Right hindlimb (tissue), 1 donor: ENCODE data around the gene CENPP.
"Not testable (repeated sequence)": the region's sequence is repeated elsewhere in the genome, so short reads cannot be mapped to it uniquely, and the experiment has no call there.

Source experiments
- DNase-seq: peaks from one replicate; pipeline ENCODE4 v3.0.0-alpha.2; 2018

Gene CENPP

DNA sequence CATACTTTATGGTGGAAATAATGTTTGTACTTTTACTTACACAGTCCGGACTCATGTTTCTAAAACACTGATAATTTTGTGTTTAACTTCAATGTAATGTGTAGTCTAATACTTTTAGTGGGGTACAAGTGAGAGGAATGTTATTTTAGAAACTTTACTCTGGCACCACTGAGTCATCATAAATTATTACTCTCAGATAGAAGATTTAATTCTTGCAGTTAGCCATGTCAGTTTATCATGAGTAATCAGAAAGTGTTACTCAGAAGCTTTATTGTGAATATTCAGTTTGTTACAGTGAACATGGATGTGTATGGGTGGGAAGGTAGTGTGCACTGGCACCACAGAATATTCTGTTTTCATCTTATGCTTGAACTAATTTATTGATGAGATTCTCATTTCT is 58.6 kb downstream of the CENPP start:
- no peak for DNase-seq

DNA sequence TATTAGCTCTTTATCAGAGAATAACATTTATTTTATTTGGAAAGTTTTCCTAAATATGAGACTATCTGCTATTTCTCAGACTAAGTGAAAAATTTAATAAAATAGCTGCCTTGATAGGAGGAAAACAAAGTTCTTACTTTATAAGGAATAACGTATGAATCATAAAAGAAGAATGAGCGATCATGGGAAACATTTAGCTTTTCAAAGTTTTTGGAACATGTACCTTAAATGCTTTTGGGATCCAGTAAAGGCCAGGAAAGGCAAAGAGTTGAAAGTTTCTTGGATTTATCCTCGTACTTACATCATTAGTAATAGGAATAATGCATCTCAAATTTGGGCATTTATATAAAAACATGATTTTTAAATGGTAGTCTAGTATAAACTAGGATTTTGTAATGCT is 59.2 kb downstream of the CENPP start:
- no peak for DNase-seq

DNA sequence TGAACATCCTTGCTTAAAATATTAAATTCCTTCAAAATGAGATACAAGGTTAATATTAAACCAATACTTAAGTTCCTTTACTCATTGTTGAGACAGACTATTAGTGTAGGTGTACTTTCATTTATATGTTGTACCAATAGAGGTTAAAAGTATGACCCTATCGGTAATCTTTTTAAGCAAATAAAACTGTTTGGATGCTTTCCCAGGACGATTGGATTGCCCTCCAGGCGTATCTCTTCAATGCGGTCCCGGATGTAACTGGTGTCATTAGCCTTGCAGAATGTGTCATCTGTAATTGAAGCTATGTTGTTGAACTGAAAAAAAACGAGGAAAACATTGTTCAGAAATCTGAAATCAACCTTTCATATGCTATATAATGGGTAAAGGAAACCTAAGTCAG is 59.7 kb downstream of the CENPP start:
- no peak for DNase-seq

DNA sequence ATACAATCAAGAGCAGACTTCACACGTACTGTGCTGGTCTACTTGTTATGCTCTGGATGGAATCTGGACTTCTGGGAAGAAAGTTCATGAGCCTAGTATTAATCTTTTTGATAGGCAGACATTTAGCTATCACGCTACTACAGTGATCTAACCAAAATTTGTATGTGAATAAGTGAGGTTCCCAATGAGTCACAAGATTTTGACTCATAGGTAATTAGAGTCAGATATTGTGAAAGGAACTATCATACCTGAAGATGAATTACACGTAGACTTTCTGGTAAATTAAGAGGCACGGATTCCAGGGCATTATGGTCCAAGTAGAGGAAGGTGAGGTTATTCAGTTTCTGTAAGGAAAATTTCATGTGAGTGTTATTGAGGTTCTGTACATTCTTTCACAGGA is 60.2 kb downstream of the CENPP start:
- no peak for DNase-seq

DNA sequence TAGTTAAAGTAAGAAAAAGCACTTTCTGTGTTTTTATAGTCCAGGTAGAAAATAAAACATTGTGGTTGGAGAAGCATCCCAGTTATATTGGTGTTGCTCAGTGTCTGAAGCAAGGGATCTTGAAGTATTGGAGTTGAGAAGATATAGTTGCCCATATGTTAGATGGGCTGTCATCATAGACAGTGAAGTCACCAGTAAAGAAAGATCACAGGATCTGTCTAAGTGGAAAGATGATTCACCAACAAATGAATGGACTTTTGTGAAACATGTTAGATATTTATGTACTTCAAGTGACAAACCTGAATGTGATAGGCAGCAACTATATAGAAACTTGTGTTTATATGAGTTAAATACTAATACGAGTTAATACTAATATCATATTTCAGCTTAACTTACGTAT is 66.9 kb downstream of the CENPP start:
- no peak for DNase-seq

DNA sequence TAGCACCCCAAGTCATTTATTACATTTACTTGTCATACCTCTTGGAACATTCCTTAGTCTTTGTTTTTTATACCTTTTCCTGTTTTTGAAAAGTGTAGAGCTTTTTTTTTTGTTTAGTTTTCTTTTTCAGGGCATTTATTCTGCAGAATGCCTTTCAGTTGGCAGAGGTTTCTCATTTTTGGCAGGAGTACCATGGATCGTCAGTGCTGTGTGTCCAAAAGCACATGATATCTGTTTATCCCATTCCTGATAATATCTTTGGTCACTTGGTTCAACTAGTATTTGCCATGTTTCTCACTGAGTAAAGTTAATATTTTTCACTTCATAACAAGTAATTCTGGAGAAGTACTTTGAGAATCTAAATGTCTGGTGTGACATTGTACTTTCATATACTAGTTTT is 67.9 kb downstream of the CENPP start:
- no peak for DNase-seq

DNA sequence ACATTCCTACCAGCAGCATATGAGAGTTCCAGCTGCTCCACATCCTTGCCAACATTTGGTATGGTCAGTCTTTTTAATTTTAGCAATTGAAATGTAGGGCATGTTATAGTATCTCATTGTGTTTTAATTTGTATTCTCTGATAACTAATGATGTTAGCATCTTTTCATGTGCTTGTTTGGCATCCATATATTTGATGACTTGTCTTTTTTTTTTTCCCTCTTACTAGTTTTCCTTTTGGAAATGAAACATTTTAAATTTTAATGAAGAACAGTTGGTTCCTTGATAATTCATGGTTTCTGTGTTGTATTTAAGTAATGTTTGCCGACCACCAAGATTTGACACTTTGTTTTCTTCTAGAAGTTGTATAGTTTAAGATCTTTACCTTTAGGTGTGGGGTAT is 69.9 kb downstream of the CENPP start:
- DNase-seq, result no peak

DNA sequence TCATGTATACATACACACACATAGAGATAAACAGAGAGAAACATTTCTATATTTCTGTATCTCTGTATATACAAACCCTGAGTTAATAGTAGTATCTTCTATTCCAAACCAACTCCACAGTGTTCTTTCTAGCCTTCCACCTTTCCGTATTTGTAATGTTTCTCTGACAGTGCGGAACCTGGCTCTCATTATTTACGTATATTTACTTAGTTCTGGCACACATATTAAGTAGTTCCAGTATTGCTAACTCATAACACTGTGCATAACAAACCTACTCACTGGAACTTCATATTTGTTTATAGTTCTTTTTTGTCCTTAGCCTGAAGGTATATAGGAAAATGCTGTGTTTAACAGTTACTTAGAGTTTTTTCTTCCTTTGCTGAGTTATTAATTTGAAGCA is 72.1 kb downstream of the CENPP start:
- DNase-seq, result no peak

DNA sequence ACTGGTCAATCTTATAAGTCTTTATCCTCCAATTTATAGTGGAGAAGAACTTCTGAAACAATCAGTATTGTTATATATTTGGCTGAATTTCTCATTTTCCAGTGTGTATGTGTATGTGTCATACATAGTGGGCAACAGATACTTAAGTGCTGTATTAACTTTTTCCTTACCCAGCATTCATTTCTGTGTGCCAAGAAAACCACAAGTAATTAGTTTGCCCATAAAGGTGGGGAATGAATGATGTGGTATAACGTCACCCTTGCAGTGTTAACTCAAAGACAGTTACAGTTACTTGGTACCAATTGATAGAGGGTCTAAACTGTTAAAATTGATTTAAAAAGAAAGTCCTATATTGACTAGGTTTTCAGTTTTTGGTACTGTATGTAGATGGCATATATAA is 76.6 kb downstream of the CENPP start:
- DNase-seq, result no peak

DNA sequence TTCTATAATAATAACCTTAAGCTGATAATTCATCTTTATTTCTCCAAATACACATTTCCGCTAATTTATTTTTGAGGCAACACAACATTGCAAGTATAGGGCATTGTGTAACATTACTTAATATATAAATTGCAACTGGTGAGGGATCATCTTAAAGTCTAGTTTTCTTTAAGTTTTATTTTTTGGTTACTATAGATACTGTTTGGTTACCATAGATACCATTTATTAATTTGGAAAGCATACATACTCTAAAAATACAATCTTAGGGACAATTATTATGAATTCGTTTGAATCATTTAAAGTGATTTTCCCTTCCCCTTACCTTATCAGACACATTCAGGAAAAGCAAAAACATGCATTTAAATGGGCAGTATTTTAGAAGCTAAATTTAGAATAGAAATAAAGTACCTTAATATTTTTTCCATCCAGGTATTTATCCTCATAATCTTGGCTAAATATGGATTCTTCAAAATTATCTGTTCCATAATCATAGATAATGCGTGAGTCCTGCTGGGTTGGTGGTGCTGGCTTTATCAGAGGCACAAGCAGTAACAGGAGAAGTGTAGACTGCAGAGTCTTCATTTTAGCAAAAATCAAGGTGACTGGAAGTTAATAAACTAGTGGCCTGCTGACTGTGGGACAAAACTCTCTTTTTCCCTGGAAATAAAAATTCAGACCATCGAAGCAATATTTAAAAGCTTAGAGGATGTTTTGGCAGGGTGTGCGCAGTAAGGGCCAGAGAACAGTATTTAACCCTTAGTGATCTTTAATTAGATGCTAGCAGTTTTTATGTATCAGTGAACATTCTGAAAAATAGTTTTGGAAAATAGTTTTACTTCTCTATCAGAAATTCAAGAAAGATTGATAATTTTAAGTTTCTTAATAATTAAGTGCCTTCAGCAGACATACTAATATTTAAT is 77.3 kb downstream of the CENPP start:
- peak; percentile 26 for DNase-seq

DNA sequence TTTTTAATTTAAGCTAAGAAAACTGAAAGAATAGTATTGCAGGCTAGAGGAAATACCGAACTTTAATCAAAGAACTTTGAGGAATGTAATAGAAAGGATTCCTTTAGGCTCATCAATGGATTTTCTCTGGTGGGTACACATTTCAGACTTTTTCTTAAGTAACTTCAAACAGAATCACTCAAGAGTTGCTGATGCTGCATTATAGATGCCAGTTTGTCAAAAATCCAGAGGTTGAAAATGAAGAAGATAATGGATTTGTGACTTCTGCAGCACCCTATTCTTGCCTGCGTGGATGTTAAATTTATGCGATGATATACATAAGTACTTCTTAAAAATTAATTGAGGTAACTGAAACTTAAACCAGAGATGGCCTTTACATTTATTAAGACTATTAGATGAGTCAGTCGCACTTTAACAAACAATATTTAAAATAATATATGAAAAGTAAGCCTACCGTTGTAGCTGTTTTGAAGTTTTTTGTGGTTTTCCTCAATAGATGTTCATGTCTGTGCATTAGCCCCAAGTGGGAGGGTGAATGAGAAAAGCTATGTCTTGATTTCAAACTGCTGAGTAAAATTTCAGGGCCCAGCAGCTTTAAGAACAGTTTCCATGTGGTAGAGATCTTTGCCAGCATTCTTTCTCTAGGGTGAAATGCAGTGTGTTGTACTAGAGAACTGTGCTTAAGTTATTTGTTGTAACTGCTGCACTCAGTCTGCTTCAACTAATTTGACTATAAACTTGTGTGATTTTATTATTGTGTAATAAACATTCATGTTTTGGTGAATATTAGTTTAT is 78.5 kb downstream of the CENPP start, which contains the start of gene OGN:
Gene OGN (minus strand): TSS at position 537 of the 795 bp plus-strand sequence. CDS start 1,171 bp downstream, outside the sequence.
- DNase-seq, result peak; percentile 67

DNA sequence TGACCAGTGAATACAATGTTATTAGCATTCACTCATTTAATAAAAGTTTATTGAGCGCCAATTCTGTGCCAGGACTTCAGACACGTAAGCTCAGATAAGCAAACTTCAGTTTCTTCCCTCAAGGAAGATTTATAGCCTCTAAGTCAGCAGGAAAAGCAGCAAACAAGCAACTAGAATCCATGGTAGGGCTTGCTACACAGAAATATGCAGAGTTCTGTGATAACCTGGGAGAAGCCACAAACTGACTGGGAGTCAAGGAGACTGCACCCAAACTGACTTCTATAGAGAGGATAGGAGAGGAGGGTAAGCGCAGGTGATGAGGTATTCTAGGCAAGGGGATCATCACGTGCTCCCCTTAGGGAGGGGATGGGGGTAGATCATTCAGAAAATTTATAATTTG is 80.1 kb downstream of the CENPP start:
- DNase-seq, result peak; percentile 32

DNA sequence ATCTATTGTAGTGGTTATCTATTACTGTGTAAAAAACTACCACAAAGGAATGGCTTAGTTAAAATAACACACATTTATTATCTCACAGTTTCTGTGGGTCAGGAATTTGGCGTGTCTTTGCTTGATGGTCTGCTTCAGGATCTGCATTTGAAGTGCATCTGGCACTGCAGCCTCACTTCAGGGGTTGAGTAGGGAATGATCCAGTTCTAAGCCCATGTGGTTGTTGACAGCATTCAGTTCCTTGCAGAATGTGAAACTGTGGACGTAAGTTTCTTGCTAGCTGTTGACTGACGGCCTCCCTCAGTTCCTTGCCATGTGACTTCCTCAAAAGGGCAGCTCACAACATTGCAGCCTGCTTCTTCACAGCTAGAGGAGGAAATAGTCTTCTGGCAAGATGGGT is 80.7 kb downstream of the CENPP start:
- peak; percentile 38 for DNase-seq

DNA sequence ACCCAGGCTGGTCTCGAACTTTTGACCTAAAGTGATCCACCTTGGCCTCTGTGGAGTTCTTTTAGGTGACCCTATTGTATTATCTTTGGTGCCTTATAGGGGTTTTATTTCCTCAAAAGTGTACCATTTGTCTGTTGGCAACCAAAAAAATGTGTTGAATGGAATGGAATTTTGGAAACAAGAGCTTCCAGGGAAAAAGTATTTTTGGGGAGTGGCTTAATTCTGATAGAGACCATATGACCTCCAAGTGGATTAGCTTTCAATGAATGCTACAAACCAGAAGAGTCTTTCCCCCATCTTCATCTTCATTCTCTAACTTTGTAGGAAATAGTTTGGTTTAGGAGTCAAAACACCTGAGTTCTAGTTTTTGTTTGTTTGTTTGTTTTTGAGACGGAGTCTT is 82.1 kb downstream of the CENPP start:
- DNase-seq, result no peak

DNA sequence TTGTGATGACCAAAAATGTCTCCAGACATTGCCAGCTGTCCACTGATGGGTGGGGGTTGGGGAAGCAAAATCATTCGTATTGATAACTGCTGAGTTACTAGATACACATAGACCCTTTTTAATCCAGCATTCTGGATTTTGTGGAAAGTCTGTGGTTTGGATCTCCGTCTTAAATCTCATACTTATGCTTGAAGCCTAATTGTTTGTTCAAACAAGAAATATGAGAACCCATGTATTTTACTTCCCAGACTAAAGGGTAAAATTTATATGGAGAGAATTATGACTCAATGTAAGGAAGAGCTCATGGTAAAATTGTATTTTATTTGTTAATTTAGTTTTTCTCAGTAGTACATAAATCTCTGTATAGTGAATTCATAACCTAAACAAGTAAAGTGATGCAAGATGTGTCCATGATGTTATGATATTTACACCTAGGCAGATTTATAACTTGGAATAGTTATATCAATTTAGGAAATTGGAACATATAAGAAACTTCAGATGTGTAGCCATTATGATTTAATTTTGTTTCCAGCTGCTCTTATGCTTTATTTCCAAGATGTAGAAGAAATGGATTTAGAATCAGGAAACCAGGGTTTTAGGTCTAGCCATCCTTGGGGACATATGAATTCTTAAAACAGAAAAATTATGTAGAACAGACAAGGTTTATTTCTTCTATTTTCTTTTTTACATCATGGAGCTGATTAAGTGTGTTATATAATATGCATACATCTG is 83.2 kb downstream of the CENPP start:
- DNase-seq, result no peak

DNA sequence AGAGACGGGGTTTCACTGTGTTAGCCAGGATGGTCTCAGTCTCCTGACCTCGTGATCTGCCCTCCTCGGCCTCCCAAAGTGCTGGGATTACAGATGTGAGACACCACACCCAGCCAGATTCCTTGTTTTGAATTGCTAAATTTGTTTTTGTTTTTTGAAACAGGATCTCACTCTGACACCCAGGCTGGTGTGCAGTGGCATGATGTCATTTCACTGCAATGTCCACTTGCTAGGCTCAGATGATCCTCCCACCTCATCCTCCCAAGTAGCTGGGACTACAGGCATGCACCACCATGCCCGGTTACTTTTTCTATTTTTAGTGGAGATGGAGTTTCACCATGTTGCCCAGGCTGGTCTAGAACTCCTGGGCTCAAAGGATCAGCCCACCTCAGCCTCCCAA is 85.4 kb downstream of the CENPP start:
- DNase-seq, result not testable (repeated sequence)

DNA sequence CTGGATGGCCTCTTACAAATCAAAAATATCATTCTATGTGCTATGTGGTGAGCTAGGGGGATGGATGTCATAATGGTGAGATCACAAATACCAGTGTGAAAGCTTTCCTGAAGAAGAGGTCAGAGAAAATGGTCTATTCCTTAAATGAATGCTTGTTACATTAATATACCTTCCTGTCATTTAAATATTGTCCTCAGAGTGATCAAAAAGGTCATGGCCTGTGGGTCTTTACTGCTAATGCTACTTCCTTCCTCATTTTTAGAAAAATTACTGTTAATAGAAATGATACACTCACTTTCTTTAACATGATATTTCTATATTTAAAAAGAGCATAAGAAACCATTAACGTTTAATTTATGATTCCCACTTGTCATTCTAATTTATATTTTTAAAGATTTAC is 88.8 kb downstream of the CENPP start:
- no peak for DNase-seq

DNA sequence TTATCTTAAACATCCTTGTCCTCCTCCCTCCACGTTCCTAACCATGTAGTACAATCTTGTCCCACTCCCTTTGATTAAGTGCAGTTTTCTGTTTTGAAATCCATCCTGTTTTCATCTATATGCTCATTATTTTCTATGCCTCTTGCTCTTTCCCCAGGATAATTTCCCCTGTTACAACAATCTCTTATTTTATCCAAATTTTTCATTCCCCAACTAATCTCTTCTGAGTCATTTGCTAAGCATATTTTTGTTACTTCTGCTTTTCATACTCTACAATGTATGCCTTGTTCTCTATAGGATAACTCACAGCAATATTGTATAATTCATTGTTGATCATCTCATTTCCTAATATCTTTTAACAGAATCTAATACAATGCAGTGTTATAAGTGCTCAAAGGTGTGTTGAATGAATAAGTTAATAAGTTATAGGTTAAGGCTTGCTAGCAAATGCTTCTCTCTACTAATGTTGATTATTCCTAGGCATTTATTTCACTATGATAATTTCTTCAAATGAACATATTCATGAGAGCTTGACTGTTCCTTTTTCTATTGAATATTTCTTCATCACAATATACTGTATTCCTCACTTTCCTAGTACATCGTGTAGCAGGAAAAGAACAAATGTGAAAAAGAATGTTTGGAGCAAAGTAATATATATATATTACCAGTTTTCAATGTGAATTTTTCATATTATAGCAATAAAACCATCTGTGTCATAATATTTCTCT is 97.0 kb downstream of the CENPP start:
- DNase-seq, result no peak

DNA sequence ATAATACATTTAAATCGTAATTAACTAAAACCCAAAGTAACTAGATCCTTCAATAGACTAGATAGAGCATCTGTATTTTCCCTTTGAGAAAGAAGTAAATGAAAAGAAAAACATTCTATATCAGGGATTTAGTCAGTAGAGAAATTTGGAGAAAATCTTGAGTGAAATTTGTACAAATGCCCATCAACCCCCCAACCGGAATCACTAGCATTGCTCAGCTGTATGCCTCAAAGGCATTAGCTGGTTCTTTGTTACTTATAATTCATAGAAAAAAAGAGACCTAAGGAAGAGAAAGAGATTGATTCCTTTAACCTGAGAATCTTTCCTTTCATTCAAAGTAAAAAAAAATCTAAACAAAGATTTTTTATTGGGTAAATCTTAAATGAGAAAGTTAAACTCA is 97.9 kb downstream of the CENPP start:
- no peak for DNase-seq

DNA sequence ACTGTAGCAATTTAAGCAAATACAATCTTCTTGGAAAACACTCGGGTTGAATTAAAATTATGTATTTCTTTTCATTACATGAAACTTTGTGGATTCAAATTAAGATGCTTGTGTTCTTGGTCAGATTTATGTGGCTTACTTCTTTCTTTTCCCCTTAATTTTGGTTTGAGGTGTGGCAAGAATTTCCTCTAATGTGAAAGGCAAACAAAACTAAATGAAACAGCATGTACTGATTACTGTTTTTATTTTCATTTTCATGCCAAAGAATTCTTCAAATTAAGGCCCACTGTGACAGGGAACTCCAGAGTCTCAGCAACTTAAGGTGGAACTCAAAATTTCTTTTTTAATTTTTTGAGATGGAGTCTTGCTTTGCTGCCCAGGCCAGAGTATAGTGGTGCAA is 98.6 kb downstream of the CENPP start, which contains the start of gene OMD:
Gene OMD (minus strand): TSS at position 132 of the 400 bp plus-strand sequence. CDS start 6,913 bp downstream, outside the sequence.
- DNase-seq, result no peak

DNA sequence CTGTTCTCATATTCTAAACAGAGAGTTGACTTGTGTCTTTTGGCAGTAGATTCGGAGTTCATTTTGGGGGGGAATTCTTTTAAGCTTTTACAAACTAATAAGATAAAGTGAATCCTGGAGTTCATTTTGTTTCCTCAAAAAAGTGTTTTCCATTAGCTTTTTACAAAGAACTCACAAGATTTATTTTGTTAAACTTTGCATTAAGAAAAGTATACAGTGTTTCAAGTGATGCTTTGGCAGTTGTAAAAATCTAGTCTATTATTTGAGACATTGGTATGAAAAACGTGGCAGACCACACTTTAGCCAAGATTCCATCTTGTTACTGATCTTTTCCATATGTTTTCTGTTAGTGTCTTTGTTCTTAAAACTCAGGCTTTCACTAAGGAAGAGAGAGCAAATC is 99.7 kb downstream of the CENPP start:
- DNase-seq, result no peak

DNA sequence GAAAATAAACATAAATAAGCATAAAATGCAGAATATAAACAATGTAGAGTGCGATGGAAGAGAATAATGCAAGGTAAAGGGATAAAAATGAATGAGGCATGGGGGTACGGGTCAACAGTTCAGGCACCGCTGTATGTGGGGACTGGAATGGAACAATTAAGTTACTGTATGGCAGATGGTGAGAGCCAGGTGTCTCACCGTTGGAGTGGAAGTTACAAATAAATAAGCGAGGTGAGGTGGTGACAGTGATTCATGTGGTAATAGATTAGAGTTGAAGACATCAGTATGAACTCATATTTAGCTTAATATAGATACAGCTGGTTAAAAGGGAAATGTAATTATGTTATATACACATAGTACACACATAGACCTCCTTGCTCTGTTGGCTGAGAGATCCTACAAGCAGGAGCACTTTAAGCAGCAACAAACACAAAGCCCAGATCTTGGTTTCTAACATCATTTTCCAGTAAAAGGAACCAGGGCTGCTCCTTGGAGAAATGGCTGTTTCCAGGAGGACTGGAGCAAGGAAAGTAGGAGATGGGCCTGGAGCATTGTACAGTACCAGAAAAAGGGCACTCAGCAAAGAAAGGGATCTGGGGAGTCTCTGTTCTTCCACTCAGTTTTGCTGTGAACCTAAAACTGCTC is 100.9 kb downstream of the CENPP start:
- DNase-seq, result peak; percentile 39
